ENCODE measurements around the gene A1BG.

Gene A1BG

GRCh38 chr19:58362272-58362994, 9.1 kb upstream of the A1BG start, which contains the start of gene ZNF497:
ZNF497 (minus strand) TSS chr19:58362751; CDS start chr19:58357635, 5,116 bp downstream.
- peak within 1 kb of the TSS; percentile 99 for H3K27ac ChIP-seq
- no peak for TF ChIP-seq CTCF (IDR thresholded peaks at IDR 0.05)
- TF ChIP-seq ZFX (IDR thresholded peaks at IDR 0.05; ENCODE audit: borderline replicate concordance), result no peak

GRCh38 chr19:58361900-58362271, 8.6 kb upstream of the A1BG start:
- TF ChIP-seq ZFX (IDR thresholded peaks at IDR 0.05; ENCODE audit: borderline replicate concordance) (no peak), CTCF (IDR thresholded peaks at IDR 0.05) (no peak)
- H3K27ac ChIP-seq, result peak overlapping the region; percentile 99

- TF ChIP-seq ZFX (IDR thresholded peaks at IDR 0.05; ENCODE audit: borderline replicate concordance) (no peak), CTCF (IDR thresholded peaks at IDR 0.05) (no peak)
- no peak overlapping the region for H3K27ac ChIP-seq
Observed at GRCh38 chr19:58357481-58358145, 4.3 kb upstream of the A1BG start.

- no peak for TF ChIP-seq ZFX (IDR thresholded peaks at IDR 0.05; ENCODE audit: borderline replicate concordance)
- TF ChIP-seq CTCF (IDR thresholded peaks at IDR 0.05), result no peak
- no peak overlapping the region for H3K27ac ChIP-seq
Observed at GRCh38 chr19:58356766-58357480, 3.6 kb upstream of the A1BG start.

- no peak for TF ChIP-seq CTCF (IDR thresholded peaks at IDR 0.05)
- no peak for TF ChIP-seq ZFX (IDR thresholded peaks at IDR 0.05; ENCODE audit: borderline replicate concordance)
Observed at GRCh38 chr19:58355908-58356765, 2.8 kb upstream of the A1BG start.

GRCh38 chr19:58355215-58355796, 2.0 kb upstream of the A1BG start:
- TF ChIP-seq CTCF (IDR thresholded peaks at IDR 0.05) (no peak), ZFX (IDR thresholded peaks at IDR 0.05; ENCODE audit: borderline replicate concordance) (no peak)
- no peak overlapping the region for H3K27ac ChIP-seq

More at GRCh38 chr19:58355908-58356765, 2.8 kb upstream of the A1BG start:
- H3K27ac ChIP-seq, result no peak overlapping the region
